Ramos (cell line): Measurements from ENCODE around the gene RIPPLY1.
"Not testable (repeated sequence)": the region's sequence is repeated elsewhere in the genome, so short reads cannot be mapped to it uniquely, and the experiment has no call there.

Experiments used
- in situ Hi-C: fragments of 300-500 bp; cut with MboI; formaldehyde crosslinking; loops from one replicate; pipeline ENCODE4 v1.14.3; 2022; ENCODE audit warnings: low sequenced_read_pairs; ENCODE audit not compliant: unreplicated experiment

Gene RIPPLY1

GRCh38 chrX:106917830-106918500 is 14.8 kb upstream of the RIPPLY1 start:
- in situ Hi-C loops, result no loop called here

GRCh38 chrX:106912864-106913263 is 9.7 kb upstream of the RIPPLY1 start:
- in situ Hi-C loops, result no loop called here

GRCh38 chrX:106906361-106906760 is 3.2 kb upstream of the RIPPLY1 start:
- in situ Hi-C loops, result no loop called here

GRCh38 chrX:106905064-106905708 is 2.0 kb upstream of the RIPPLY1 start:
- in situ Hi-C loops, result no loop called here

- in situ Hi-C loops, result no loop called here
These were observed 851 bp upstream of the RIPPLY1 start for GRCh38 chrX:106903856-106904528.

- in situ Hi-C loops, result no loop called here
These were observed 457 bp downstream of the RIPPLY1 start for GRCh38 chrX:106902684-106903083.

GRCh38 chrX:106901781-106902219 is 1.3 kb downstream of the RIPPLY1 start:
- in situ Hi-C loops, result no loop called here

GRCh38 chrX:106901341-106901740 is 1.8 kb downstream of the RIPPLY1 start:
- in situ Hi-C loops, result no loop called here

- in situ Hi-C loops, result no loop called here
These were observed 3.3 kb downstream of the RIPPLY1 start for GRCh38 chrX:106899841-106900240.

- in situ Hi-C loops, result no loop called here
These were observed 3.9 kb downstream of the RIPPLY1 start for GRCh38 chrX:106899276-106899675.

GRCh38 chrX:106898462-106898861 is 4.7 kb downstream of the RIPPLY1 start:
- in situ Hi-C loops, result no loop called here

- in situ Hi-C loops, result no loop called here
These were observed 5.9 kb downstream of the RIPPLY1 start for GRCh38 chrX:106897259-106897658.

- in situ Hi-C loops, result no loop called here
These were observed 8.1 kb downstream of the RIPPLY1 start for GRCh38 chrX:106894978-106895452.

- in situ Hi-C loops, result no loop called here
These were observed 8.7 kb downstream of the RIPPLY1 start for GRCh38 chrX:106894392-106894909.

- in situ Hi-C loops, result no loop called here
These were observed 11.2 kb downstream of the RIPPLY1 start for GRCh38 chrX:106891762-106892460.

- in situ Hi-C loops, result no loop called here
These were observed 13.7 kb downstream of the RIPPLY1 start for GRCh38 chrX:106889468-106889867.

GRCh38 chrX:106875151-106875550 is 28.0 kb downstream of the RIPPLY1 start:
- in situ Hi-C loops, result no loop called here

GRCh38 chrX:106874075-106874474 is 29.1 kb downstream of the RIPPLY1 start:
- in situ Hi-C loops, result no loop called here

- in situ Hi-C loops, result not testable (repeated sequence)
These were observed 30.3 kb downstream of the RIPPLY1 start for GRCh38 chrX:106872796-106873195.

- in situ Hi-C loops, result no loop called here
These were observed 39.4 kb downstream of the RIPPLY1 start for GRCh38 chrX:106863697-106864096.
